CD14-positive monocyte (primary cell): ENCODE data around the gene LRRC3. TPM values are rescaled to one million over a fixed set of nuclear protein-coding genes. Genes with fewer than 3 reads are reported as not detected.
A peak's percentile ranks its signal among the peaks of the same experiment; 100 is the strongest.

Experiments
- DNase-seq, 3 donors: peaks; one replicate each; pipeline ENCODE4 v3.0.0-alpha.2; 2011 to 2022
- H2AFZ ChIP-seq: 2 replicates; pipeline ENCODE4 v1.6.0; 2012; ENCODE audit warnings: mild to moderate bottlenecking, low read depth, low read length, inconsistent platforms; ENCODE audit not compliant: insufficient read depth, poor library complexity, severe bottlenecking
- H3K27ac ChIP-seq, 2 donors: 1 replicate in 1 of 2; 2 replicates in 1 of 2; pipeline ENCODE4 v1.5.1; 2012 to 2013; ENCODE audit warnings: low read length in 2 of 2, control low read depth in 1 of 2, inconsistent platforms in 1 of 2, low read depth in 1 of 2, mild to moderate bottlenecking in 1 of 2
- H3K27me3 ChIP-seq, 2 donors: one replicate each; pipeline versions ENCODE4 v1.6.0 to v1.6.1; 2011 to 2013; ENCODE audit warnings: low read length in 2 of 2; ENCODE audit not compliant: control insufficient read depth in 2 of 2, insufficient read depth in 2 of 2
- H3K36me3 ChIP-seq, 2 donors: replicated peaks in 1 of 2; 1 replicate in 1 of 2; 2 replicates in 1 of 2; pipeline versions ENCODE4 v1.5.1 to v1.6.1; 2012 to 2013; ENCODE audit warnings: low read length in 2 of 2, control low read depth in 1 of 2, inconsistent platforms in 1 of 2, mild to moderate bottlenecking in 1 of 2; ENCODE audit not compliant: insufficient read depth in 2 of 2, control insufficient read depth in 1 of 2
- H3K4me1 ChIP-seq, 2 donors: 1 replicate in 1 of 2; 2 replicates in 1 of 2; pipeline versions ENCODE4 v1.5.1 to v1.6.1; 2012 to 2013; ENCODE audit warnings: low read length in 2 of 2, control low read depth in 1 of 2, inconsistent platforms in 1 of 2, mild to moderate bottlenecking in 1 of 2, moderate library complexity in 1 of 2; ENCODE audit not compliant: insufficient read depth in 2 of 2, control insufficient read depth in 1 of 2
- H3K4me2 ChIP-seq: replicated peaks from 2 replicates; pipeline ENCODE3; 2012; ENCODE audit warnings: low read length, moderate library complexity, mild to moderate bottlenecking; ENCODE audit not compliant: poor library complexity, severe bottlenecking; ENCODE audit errors: extremely low read depth
- H3K4me3 ChIP-seq, 3 experiments: fragments of 200-600 bp in 1 of 3; sonication (generic) in 1 of 3; replicated peaks in 1 of 3; 1 replicate in 2 of 3; 2 replicates in 1 of 3; pipeline ENCODE4 v1.5.1; 2011 to 2013; ENCODE audit warnings: low read length in 3 of 3, mild to moderate bottlenecking in 3 of 3, control low read depth in 2 of 3, low read depth in 2 of 3, inconsistent platforms in 1 of 3, moderate library complexity in 1 of 3
- H3K79me2 ChIP-seq: 2 replicates; pipeline ENCODE4 v1.6.0; 2012; ENCODE audit warnings: mild to moderate bottlenecking, control low read depth, inconsistent platforms, low read length, moderate library complexity; ENCODE audit not compliant: insufficient read depth
- H3K9ac ChIP-seq: 2 replicates; pipeline ENCODE4 v1.6.0; 2017; ENCODE audit warnings: low read length, mild to moderate bottlenecking; ENCODE audit not compliant: insufficient read depth, poor library complexity, severe bottlenecking
- H3K9me3 ChIP-seq, 2 donors: replicated peaks in 1 of 2; 1 replicate in 1 of 2; 2 replicates in 1 of 2; pipeline versions ENCODE4 v1.5.1 to v1.6.1; 2012 to 2013; ENCODE audit warnings: low read length in 2 of 2, control low read depth in 1 of 2; ENCODE audit not compliant: control insufficient read depth in 1 of 2, insufficient read depth in 1 of 2
- H4K20me1 ChIP-seq: 2 replicates; pipeline ENCODE4 v1.6.0; 2012; ENCODE audit warnings: mild to moderate bottlenecking, low read length, control low read depth, moderate library complexity; ENCODE audit not compliant: insufficient read depth
- H3K27ac Mint-ChIP-seq, 7 donors: one replicate each; pipeline ENCODE4 v1.8.0; 2020; ENCODE audit warnings: mild to moderate bottlenecking in 7 of 7, mixed read lengths in 7 of 7, moderate library complexity in 6 of 7, inconsistent platforms in 2 of 7
- H3K27me3 Mint-ChIP-seq, 3 donors: one replicate each; pipeline ENCODE4 v1.8.0; 2021 to 2022; ENCODE audit warnings: low read depth in 3 of 3, mild to moderate bottlenecking in 3 of 3, mixed read lengths in 3 of 3, moderate library complexity in 3 of 3, inconsistent platforms in 1 of 3
- H3K36me3 Mint-ChIP-seq, 2 donors: one replicate each; pipeline ENCODE4 v1.8.0; 2020; ENCODE audit warnings: mixed read lengths in 2 of 2, inconsistent platforms in 1 of 2, mild to moderate bottlenecking in 1 of 2
- H3K4me1 Mint-ChIP-seq: one replicate; pipeline ENCODE4 v1.8.0; 2020; ENCODE audit warnings: mild to moderate bottlenecking, mixed read lengths
- H3K4me3 Mint-ChIP-seq, 2 donors: one replicate each; pipeline ENCODE4 v1.8.0; 2020; ENCODE audit warnings: mild to moderate bottlenecking in 2 of 2, mixed read lengths in 2 of 2, moderate library complexity in 1 of 2
- H3K9me3 Mint-ChIP-seq, 7 donors: one replicate each; pipeline ENCODE4 v1.8.0; 2020 to 2022; ENCODE audit warnings: mixed read lengths in 7 of 7, mild to moderate bottlenecking in 6 of 7, moderate library complexity in 6 of 7, inconsistent platforms in 2 of 7
- WGBS: methylation state at CpG from one replicate; pipeline ENCODE4 v1.1.5; 2013; ENCODE audit warnings: missing lambda C conversion rate; ENCODE audit not compliant: insufficient coverage; 5-methylcytosine and 5-hydroxymethylcytosine counted together
- intact Hi-C, 2 donors: fragments of 100-400 bp; cut with micrococcal nuclease; formaldehyde crosslinking; loops; one replicate each; pipeline versions ENCODE4 v1.15.0 to v1.15.1; 2023
- polyA plus RNA-seq, 3 donors: library from polyadenylated mRNA; depleted of rRNA in 1 of 3; unstranded in 2 of 3; stranded (reverse) in 1 of 3; fragments of 300-500 nt in 2 of 3; fragments of >200 nt in 1 of 3; fragmentation: Illumina TruSeq in 2 of 3; gene quantifications; 1 replicate in 2 of 3; 2 replicates in 1 of 3; pipeline ENCODE4 v1.2.3, GENCODE V29; 2012 to 2021
- small RNA-seq: library from RNA; depleted of rRNA; stranded (forward); fragments of <200 nt; gene quantifications from one replicate; pipeline ENCODE3, GENCODE V24; 2012; ENCODE audit warnings: low read depth; ENCODE audit not compliant: insufficient read length
- TF ChIP-seq, protein P1 (sequence below): fragments of 200-600 bp; IDR thresholded peaks from one replicate; pipeline ENCODE4 v1.8.0; 2022; ENCODE audit warnings: antibody characterized with exemption, mild to moderate bottlenecking

LRRC3 gene
- polyA plus RNA-seq, 3 donors, result 0.30 to 0.59 (median 0.41) TPM

DNA sequence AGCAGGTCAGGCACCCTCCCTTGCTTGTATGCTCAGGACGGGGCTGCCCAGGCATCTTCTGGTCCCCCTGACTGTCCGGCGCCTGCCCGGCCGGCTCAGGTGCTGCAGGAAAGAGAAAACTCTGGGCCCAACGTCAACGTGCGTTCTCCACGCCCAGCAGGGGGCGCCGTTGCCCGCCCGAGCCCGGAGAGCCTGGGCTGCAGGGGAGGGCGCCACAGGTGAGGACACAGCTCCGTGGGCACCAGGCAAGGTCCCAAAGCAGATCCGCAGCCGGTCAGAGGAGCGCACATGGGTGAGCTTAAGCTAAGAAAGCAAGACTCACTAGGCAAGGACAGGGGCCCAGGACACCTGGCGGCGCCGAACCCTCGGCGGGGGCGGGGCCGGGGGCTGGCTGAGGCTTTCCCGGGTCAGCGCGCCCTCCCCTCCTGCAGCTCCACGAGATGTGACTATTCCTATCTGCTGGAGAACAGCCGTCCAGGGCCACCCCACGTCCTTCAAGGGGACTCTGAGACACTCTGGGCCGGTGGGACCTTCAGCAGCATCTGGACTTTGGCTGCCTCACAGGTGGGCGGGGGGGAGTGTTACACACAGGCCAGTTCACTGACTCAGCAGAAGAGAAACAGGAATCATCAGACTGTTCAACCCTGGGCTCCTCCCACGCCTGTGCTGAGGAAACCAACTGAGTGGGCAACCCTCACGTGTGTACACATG is 55.4 kb downstream of the LRRC3 start:
- H3K36me3 ChIP-seq, result no peaks in the 10 kb centered on the region
- 3% methylated on average over 35 of the region's 36 CpGs for WGBS
- peaks cover 0 to 10% of the 10 kb centered on the region in 2 donors for H3K4me1 ChIP-seq
- H3K27me3 Mint-ChIP-seq, result peaks cover 4 to 15% (median 8%) of the 10 kb centered on the region in 3 donors
- peak overlapping the region; percentile 39 for H3K4me2 ChIP-seq
- DNase-seq, result peak; percentile 18 to 36 (median 21)
- H3K27me3 ChIP-seq, result peaks cover 0 to 3% of the 10 kb centered on the region in 2 donors
- no peak overlapping the region for H3K9ac ChIP-seq
- H3K9me3 Mint-ChIP-seq, result peaks cover 0 to under 1% (median 0%) of the 10 kb centered on the region in 7 donors
- TF ChIP-seq, protein P1, sequence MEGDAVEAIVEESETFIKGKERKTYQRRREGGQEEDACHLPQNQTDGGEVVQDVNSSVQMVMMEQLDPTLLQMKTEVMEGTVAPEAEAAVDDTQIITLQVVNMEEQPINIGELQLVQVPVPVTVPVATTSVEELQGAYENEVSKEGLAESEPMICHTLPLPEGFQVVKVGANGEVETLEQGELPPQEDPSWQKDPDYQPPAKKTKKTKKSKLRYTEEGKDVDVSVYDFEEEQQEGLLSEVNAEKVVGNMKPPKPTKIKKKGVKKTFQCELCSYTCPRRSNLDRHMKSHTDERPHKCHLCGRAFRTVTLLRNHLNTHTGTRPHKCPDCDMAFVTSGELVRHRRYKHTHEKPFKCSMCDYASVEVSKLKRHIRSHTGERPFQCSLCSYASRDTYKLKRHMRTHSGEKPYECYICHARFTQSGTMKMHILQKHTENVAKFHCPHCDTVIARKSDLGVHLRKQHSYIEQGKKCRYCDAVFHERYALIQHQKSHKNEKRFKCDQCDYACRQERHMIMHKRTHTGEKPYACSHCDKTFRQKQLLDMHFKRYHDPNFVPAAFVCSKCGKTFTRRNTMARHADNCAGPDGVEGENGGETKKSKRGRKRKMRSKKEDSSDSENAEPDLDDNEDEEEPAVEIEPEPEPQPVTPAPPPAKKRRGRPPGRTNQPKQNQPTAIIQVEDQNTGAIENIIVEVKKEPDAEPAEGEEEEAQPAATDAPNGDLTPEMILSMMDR, result peak; percentile 84
- no peak overlapping the region for H3K4me3 ChIP-seq
- H3K27ac Mint-ChIP-seq, result no peak overlapping the region
- no peaks in the 10 kb centered on the region for H3K9me3 ChIP-seq
- no peak overlapping the region for H3K27ac ChIP-seq
- H3K4me1 Mint-ChIP-seq, result peaks cover 3% of the 10 kb centered on the region
- H4K20me1 ChIP-seq, result no peaks in the 10 kb centered on the region
- no peaks in the 10 kb centered on the region for H3K79me2 ChIP-seq
- H2AFZ ChIP-seq, result no peak overlapping the region
- intact Hi-C loops, result loop anchor here in 1 of 2 donors (5.0 kb wide), 1 partner anchor 282 kb away; no protein-coding TSS in a partner anchor
- no peaks in the 10 kb centered on the region for H3K36me3 Mint-ChIP-seq
- no peak overlapping the region for H3K4me3 Mint-ChIP-seq

- Mint-ChIP-seq H3K4me3 (no peak overlapping the region), H3K4me1 (peaks cover 3% of the 10 kb centered on the region)
Observed at GRCh38 chr21:44511219-44511937, 56.1 kb downstream of the LRRC3 start.

More at GRCh38 chr21:44511219-44511937, 56.1 kb downstream of the LRRC3 start:
- intact Hi-C loops, result loop anchor here in 1 of 2 donors (5.0 kb wide), 1 partner anchor 281 kb away; no protein-coding TSS in a partner anchor
- Mint-ChIP-seq H3K36me3 (no peaks in the 10 kb centered on the region), H3K27me3 (peaks cover under 1 to 15% (median 5%) of the 10 kb centered on the region in 3 donors), H3K9me3 (peaks cover 0 to 2% (median 0%) of the 10 kb centered on the region in 7 donors), H3K27ac (no peak overlapping the region)
- Histone ChIP-seq H3K4me1 (peaks cover 0 to 10% of the 10 kb centered on the region in 2 donors), H3K79me2 (no peaks in the 10 kb centered on the region), H3K4me3 (no peak overlapping the region), H3K36me3 (no peaks in the 10 kb centered on the region), H2AFZ (no peak overlapping the region), H3K27ac (no peak overlapping the region), H3K27me3 (peaks cover 0 to 3% of the 10 kb centered on the region in 2 donors), H4K20me1 (no peaks in the 10 kb centered on the region), H3K4me2 (no peak overlapping the region), H3K9ac (no peak overlapping the region), H3K9me3 (no peaks in the 10 kb centered on the region)
- 93% methylated on average over 6 of the region's 11 CpGs for WGBS
- no peak for DNase-seq
- TF ChIP-seq, protein P1, result no peak

Small RNAs within 50 kb of the gene (small RNA-seq; reads per million reads assigned to genes)
- not detected for gene RF00285

Other genes with a start within 250 kb of the LRRC3 start
- 1 to 10 TPM in 2 of 3 donors, under 1 TPM in 1; 0.47 to 9.0 (median 1.3) TPM for gene ICOSLG, start 214.6 kb upstream of the LRRC3 start, polyA plus RNA-seq
- gene DNMT3L, start 193.6 kb upstream of the LRRC3 start, polyA plus RNA-seq, result not detected
- not detected for gene AIRE, start 169.6 kb upstream of the LRRC3 start, polyA plus RNA-seq
- 100 to 1,000 TPM; 105 to 133 (median 113) TPM for gene PFKL, start 155.5 kb upstream of the LRRC3 start, polyA plus RNA-seq
- gene CFAP410, start 116.1 kb upstream of the LRRC3 start, polyA plus RNA-seq, result 10 to 100 TPM; 14.8 to 23.5 (median 17.3) TPM
- 10 to 100 TPM in 2 of 3 donors, 1 to 10 TPM in 1; 7.6 to 21.6 (median 12.2) TPM for gene TRPM2, start 101.9 kb upstream of the LRRC3 start, polyA plus RNA-seq
- not detected for gene KRTAP10-1, start 84.7 kb downstream of the LRRC3 start, polyA plus RNA-seq
- not detected for gene KRTAP10-2, start 96.0 kb downstream of the LRRC3 start, polyA plus RNA-seq
- gene KRTAP10-3, start 103.3 kb downstream of the LRRC3 start, polyA plus RNA-seq, result not detected
- not detected for gene KRTAP10-4, start 118.2 kb downstream of the LRRC3 start, polyA plus RNA-seq
- not detected for gene KRTAP10-5, start 125.1 kb downstream of the LRRC3 start, polyA plus RNA-seq
- gene KRTAP10-6, start 137.0 kb downstream of the LRRC3 start, polyA plus RNA-seq, result not detected
- not detected for gene KRTAP10-7, start 145.1 kb downstream of the LRRC3 start, polyA plus RNA-seq
- not detected for gene KRTAP10-8, start 156.6 kb downstream of the LRRC3 start, polyA plus RNA-seq
- not detected for gene KRTAP10-9, start 171.6 kb downstream of the LRRC3 start, polyA plus RNA-seq
- gene KRTAP10-10, start 181.8 kb downstream of the LRRC3 start, polyA plus RNA-seq, result not detected
- gene KRTAP10-11, start 190.9 kb downstream of the LRRC3 start, polyA plus RNA-seq, result not detected
- not detected for gene KRTAP12-4, start 199.1 kb downstream of the LRRC3 start, polyA plus RNA-seq
- gene KRTAP12-3, start 202.4 kb downstream of the LRRC3 start, polyA plus RNA-seq, result not detected
- not detected for gene KRTAP12-2, start 211.4 kb downstream of the LRRC3 start, polyA plus RNA-seq
- gene KRTAP12-1, start 226.7 kb downstream of the LRRC3 start, polyA plus RNA-seq, result not detected
- not detected for gene KRTAP10-12, start 241.7 kb downstream of the LRRC3 start, polyA plus RNA-seq